DMS153 (cell line): ENCODE measurements around the gene LIN7B.

ENCODE experiments used
- DNase-seq: peaks from one replicate; lab custom pipeline; 2025; lab: John Stamatoyannopoulos, UW

LIN7B gene

GRCh38 chr19:49165865-49166301, 51.7 kb downstream of the LIN7B start:
- DNase-seq: no peak

DNA sequence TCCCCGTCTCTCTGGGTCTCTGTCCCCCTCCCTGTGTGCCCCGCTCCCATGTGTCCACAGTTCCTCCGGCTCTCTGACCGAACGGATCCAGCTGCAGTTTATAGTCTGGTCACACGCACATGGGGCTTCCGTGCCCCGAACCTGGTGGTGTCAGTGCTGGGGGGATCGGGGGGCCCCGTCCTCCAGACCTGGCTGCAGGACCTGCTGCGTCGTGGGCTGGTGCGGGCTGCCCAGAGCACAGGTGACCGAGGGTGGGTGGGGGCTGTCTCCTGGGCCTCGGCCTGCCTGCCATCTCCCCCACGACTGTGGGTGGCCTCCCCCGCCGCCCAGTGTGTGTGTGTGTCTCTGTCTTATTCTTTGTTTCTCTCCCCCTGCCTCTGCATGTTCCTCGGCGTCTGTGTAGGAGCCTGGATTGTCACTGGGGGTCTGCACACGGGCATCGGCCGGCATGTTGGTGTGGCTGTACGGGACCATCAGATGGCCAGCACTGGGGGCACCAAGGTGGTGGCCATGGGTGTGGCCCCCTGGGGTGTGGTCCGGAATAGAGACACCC, 53.8 kb downstream of the LIN7B start:
- no peak for DNase-seq
